ENCODE measurements around the gene PHACTR3.

DNA sequence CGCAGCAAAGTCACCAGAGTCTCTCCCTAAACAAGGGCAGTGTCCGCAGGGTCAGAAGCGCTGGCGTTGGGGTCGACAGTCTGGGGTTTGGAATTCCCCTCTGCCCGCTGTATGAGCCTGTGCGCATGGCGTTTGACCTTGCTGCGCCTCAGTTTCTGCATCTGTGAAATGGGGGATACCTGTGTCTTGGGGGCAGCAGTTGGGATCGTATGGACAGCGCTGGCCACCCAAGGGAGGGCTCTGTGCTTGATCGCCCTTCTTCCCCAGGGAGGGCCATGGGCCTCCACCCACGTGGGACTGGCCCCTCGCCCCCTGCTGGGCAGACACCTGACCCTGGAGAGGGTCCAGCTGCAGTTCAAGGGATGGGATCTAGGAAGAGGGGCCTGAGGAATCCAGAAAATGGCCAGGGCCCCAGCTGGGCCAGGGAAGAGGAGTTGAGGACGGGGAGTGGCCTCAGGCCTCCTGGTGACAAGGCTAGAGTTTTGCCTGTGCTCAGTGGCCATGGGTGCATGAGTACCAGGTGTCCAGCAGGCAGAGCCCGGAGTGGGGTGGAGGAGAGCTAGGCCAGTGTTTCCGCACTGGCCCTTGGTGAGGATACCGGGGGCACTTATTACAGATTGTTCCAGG, 26.4 kb upstream of the PHACTR3 start:
- TF ChIP-seq SP1 (IDR thresholded peaks at IDR 0.05; ENCODE audit: low read depth, low read length) = no peak
- TF ChIP-seq, protein P1, sequence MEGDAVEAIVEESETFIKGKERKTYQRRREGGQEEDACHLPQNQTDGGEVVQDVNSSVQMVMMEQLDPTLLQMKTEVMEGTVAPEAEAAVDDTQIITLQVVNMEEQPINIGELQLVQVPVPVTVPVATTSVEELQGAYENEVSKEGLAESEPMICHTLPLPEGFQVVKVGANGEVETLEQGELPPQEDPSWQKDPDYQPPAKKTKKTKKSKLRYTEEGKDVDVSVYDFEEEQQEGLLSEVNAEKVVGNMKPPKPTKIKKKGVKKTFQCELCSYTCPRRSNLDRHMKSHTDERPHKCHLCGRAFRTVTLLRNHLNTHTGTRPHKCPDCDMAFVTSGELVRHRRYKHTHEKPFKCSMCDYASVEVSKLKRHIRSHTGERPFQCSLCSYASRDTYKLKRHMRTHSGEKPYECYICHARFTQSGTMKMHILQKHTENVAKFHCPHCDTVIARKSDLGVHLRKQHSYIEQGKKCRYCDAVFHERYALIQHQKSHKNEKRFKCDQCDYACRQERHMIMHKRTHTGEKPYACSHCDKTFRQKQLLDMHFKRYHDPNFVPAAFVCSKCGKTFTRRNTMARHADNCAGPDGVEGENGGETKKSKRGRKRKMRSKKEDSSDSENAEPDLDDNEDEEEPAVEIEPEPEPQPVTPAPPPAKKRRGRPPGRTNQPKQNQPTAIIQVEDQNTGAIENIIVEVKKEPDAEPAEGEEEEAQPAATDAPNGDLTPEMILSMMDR (IDR thresholded peaks at IDR 0.05; ENCODE audit: control extremely low read depth in 1 of 3, insufficient read depth in 1 of 3, low read depth in 1 of 3, low read length in 3 of 3) = no peak
- TF ChIP-seq JUND (IDR thresholded peaks at IDR 0.05; ENCODE audit: low read length) = no peak
- no peak for TF ChIP-seq TCF12 (IDR thresholded peaks at IDR 0.05; ENCODE audit: low read depth, low read length)
- no peak for TF ChIP-seq POLR2AphosphoS5 (IDR thresholded peaks at IDR 0.05; ENCODE audit: low read depth, low read length)
- TF ChIP-seq BRCA1 (IDR thresholded peaks at IDR 0.05; ENCODE audit: low read depth, low read length) = no peak
- no peak for TF ChIP-seq POLR2A (IDR thresholded peaks at IDR 0.05; ENCODE audit: control extremely low read depth in 1 of 2, low read depth in 2 of 2, low read length in 2 of 2)
- TF ChIP-seq, protein P2, sequence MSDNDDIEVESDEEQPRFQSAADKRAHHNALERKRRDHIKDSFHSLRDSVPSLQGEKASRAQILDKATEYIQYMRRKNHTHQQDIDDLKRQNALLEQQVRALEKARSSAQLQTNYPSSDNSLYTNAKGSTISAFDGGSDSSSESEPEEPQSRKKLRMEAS (IDR thresholded peaks at IDR 0.05) = no peak
